K562 (cell line): ENCODE data around the gene A4GALT. TPM values are rescaled to one million over a fixed set of nuclear protein-coding genes. Genes with fewer than 3 reads are reported as not detected.

Source experiments
- ATAC-seq: fragments of 200-7000 bp; cut with Tn5 transposase; 3 replicates; pipeline ENCODE4 v1.9.1; 2020; ENCODE audit warnings: moderate library complexity
- BruUV-seq: library from RNA; stranded (reverse); fragments of 400-500 nt; replicated peaks from 2 replicates; lab custom pipeline; 2021; lab: Mats Ljungman, UMichigan
- CTCF ChIA-PET: fragments of 300-600 bp; formaldehyde crosslinking; extraction: SDS; loops from one replicate; lab custom pipeline; 2021; ENCODE audit warnings: low intra/inter-chr PET ratio; lab: Yijun Ruan, JAX
- POLR2A ChIA-PET: fragments of 300-600, 350-650 bp; sonication (Branson Sonifier 250); formaldehyde crosslinking; extraction: SDS; loops from one replicate; lab custom pipeline; 2021; ENCODE audit warnings: antibody characterized with exemption, inconsistent platforms; lab: Yijun Ruan, JAX
- DNase-seq, 4 experiments: peaks; one replicate each; pipeline versions ENCODE4 v3.0.0 to v3.0.0-alpha.2; 2011 to 2018; ENCODE audit warnings: low spot score in 3 of 4, mixed read lengths in 3 of 4; ENCODE audit errors: extremely low read depth in 1 of 4
- FAIRE-seq: peaks from 2 replicates; lab custom pipeline; 2011; peaks lifted over from hg19 to GRCh38; lab: Jason Lieb, UNC
- H2AFZ ChIP-seq: 2 replicates; pipeline ENCODE4 v1.6.0; 2011; ENCODE audit warnings: low read depth, low read length, control low read depth, inconsistent platforms
- H3K27ac ChIP-seq: fragments of 200-600 bp; 3 replicates; pipeline ENCODE4 v1.8.0; 2011; ENCODE audit warnings: low read depth, mild to moderate bottlenecking, control low read depth, inconsistent platforms, low read length, moderate library complexity, mixed read lengths; ENCODE audit errors: extremely low read depth
- H3K27me3 ChIP-seq, 2 experiments: fragments of 300-600 bp in 1 of 2; 2 replicates in 1 of 2; 3 replicates in 1 of 2; pipeline versions ENCODE4 v1.6.0 to v1.8.0; 2011; ENCODE audit warnings: inconsistent platforms in 2 of 2, low read length in 2 of 2, mild to moderate bottlenecking in 1 of 2, mixed read lengths in 1 of 2, moderate library complexity in 1 of 2; ENCODE audit not compliant: control insufficient read depth in 2 of 2, insufficient read depth in 2 of 2
- H3K36me3 ChIP-seq: fragments of 300-600 bp; 3 replicates; pipeline ENCODE4 v1.8.0; 2011; ENCODE audit warnings: mild to moderate bottlenecking, low read length, inconsistent platforms; ENCODE audit not compliant: control insufficient read depth, insufficient read depth
- H3K4me1 ChIP-seq, 2 experiments: fragments of 200-600 bp in 1 of 2; replicated peaks in 1 of 2; 2 replicates in 1 of 2; 3 replicates in 1 of 2; pipeline versions ENCODE4 v1.5.1 to v1.8.0; 2011; ENCODE audit warnings: inconsistent platforms in 2 of 2, low read length in 2 of 2, mild to moderate bottlenecking in 1 of 2, mixed read lengths in 1 of 2, moderate library complexity in 1 of 2; ENCODE audit not compliant: control insufficient read depth in 2 of 2, insufficient read depth in 2 of 2
- H3K4me2 ChIP-seq: 2 replicates; pipeline ENCODE4 v1.6.1; 2011; ENCODE audit warnings: low read length, control low read depth, inconsistent platforms, mixed read lengths; ENCODE audit not compliant: insufficient read depth
- H3K4me3 ChIP-seq: fragments of 200-600 bp; sonication (generic), shearing (Covaris generic); 2 replicates; pipeline ENCODE4 v1.5.1; 2016; ENCODE audit warnings: control low read depth, inconsistent platforms
- H3K79me2 ChIP-seq: fragments of 200-600 bp; 3 replicates; pipeline ENCODE4 v1.8.0; 2011; ENCODE audit warnings: low read length, inconsistent platforms; ENCODE audit not compliant: control insufficient read depth, insufficient read depth
- H3K9ac ChIP-seq, 2 experiments: 2 replicates each; pipeline versions ENCODE4 v1.6.0 to v1.6.1; 2011; ENCODE audit warnings: low read depth in 2 of 2, low read length in 2 of 2, control low read depth in 1 of 2, inconsistent platforms in 1 of 2, mild to moderate bottlenecking in 1 of 2, mixed read lengths in 1 of 2; ENCODE audit not compliant: insufficient read depth in 1 of 2
- H3K9me1 ChIP-seq: one replicate; pipeline ENCODE4 v1.6.0; 2011; ENCODE audit warnings: inconsistent platforms, mild to moderate bottlenecking, low read length, moderate library complexity; ENCODE audit not compliant: control insufficient read depth, insufficient read depth
- H3K9me3 ChIP-seq: replicated peaks from 2 replicates; pipeline ENCODE4 v1.5.1; 2011; ENCODE audit warnings: low read depth, low read length, inconsistent platforms; ENCODE audit not compliant: control insufficient read depth, insufficient read depth
- H4K20me1 ChIP-seq: replicated peaks from 2 replicates; pipeline ENCODE4 v1.6.1; 2011; ENCODE audit warnings: low read length, inconsistent platforms, mixed read lengths; ENCODE audit not compliant: control insufficient read depth, insufficient read depth
- ARID1B ChIP-seq: fragments of 450-650 bp; IDR thresholded peaks from 2 replicates; pipeline ENCODE4 v1.6.1; 2016; ENCODE audit warnings: antibody characterized with exemption, mild to moderate bottlenecking, inconsistent platforms
- ATF7 ChIP-seq: fragments of 450-650 bp; IDR thresholded peaks from 2 replicates; pipeline ENCODE4 v1.7.1; 2014; ENCODE audit warnings: mild to moderate bottlenecking, moderate library complexity
- CREM ChIP-seq: IDR thresholded peaks from 2 replicates; pipeline ENCODE4 v1.6.1; 2014; ENCODE audit warnings: antibody characterized with exemption, low read depth
- CSDE1 ChIP-seq, 2 experiments: fragments of 450-650 bp; IDR thresholded peaks; 2 replicates each; pipeline ENCODE4 v1.6.1; 2016; ENCODE audit warnings: mild to moderate bottlenecking in 1 of 2
- GABPA ChIP-seq: fragments of 200-800 bp; sonication (Bioruptor generic); conservative IDR thresholded peaks from 2 replicates; pipeline ENCODE4 v1.6.1; 2016; ENCODE audit warnings: low read depth, missing genetic modification characterization, missing compliant biosample characterization
- GTF2A2 ChIP-seq: IDR thresholded peaks from 2 replicates; pipeline ENCODE4 v1.6.1; 2016; ENCODE audit warnings: mild to moderate bottlenecking, missing genetic modification characterization, missing compliant biosample characterization
- HDAC8 ChIP-seq: fragments of 450-650 bp; IDR thresholded peaks from 2 replicates; pipeline ENCODE4 v1.6.1; 2016; ENCODE audit warnings: mild to moderate bottlenecking, missing genetic modification characterization, moderate library complexity, missing compliant biosample characterization
- HMG20A ChIP-seq: fragments of 450-650 bp; formaldehyde crosslinking; conservative IDR thresholded peaks from 2 replicates; pipeline ENCODE4 v1.4.0; 2020; ENCODE audit warnings: mild to moderate bottlenecking, mixed read lengths
- HMG20B ChIP-seq: fragments of 250-450 bp; sonication (Bioruptor Pico); IDR thresholded peaks from 2 replicates; pipeline ENCODE4 v1.5.0; 2021; ENCODE audit warnings: mild to moderate bottlenecking
- NEUROD1 ChIP-seq: fragments of 150-350 bp; IDR thresholded peaks from 2 replicates; pipeline ENCODE4 v1.6.1; 2014; ENCODE audit warnings: borderline replicate concordance, low read length, low read depth; ENCODE audit not compliant: partially characterized antibody
- SPI1 ChIP-seq: IDR thresholded peaks from 2 replicates; pipeline ENCODE4 v1.6.1; 2011; ENCODE audit warnings: low read depth, low read length, control low read depth, borderline replicate concordance
- XRCC5 ChIP-seq: fragments of 200-400 bp; formaldehyde crosslinking; IDR thresholded peaks from 2 replicates; pipeline ENCODE4 v1.6.1; 2017; ENCODE audit warnings: low read depth, mild to moderate bottlenecking, low read length
- ZNF143 ChIP-seq: sonication (generic); formaldehyde crosslinking; IDR thresholded peaks from 2 replicates; pipeline ENCODE4 v1.9.0; 2022; ENCODE audit warnings: mild to moderate bottlenecking, missing genetic modification reagents
- ZZZ3 ChIP-seq: fragments of 450-650 bp; IDR thresholded peaks from 2 replicates; pipeline ENCODE4 v1.6.1; 2016; ENCODE audit warnings: antibody characterized with exemption, mild to moderate bottlenecking, moderate library complexity
- WGBS: fragments of 100-300 bp; shearing (Covaris generic); methylation state at CpG from one replicate; pipeline ENCODE4 v1.1.6; 2016; ENCODE audit warnings: low coverage, mixed read lengths; ENCODE audit not compliant: insufficient coverage; ENCODE audit errors: missing lambda C conversion rate; 5-methylcytosine and 5-hydroxymethylcytosine counted together
- in situ Hi-C: fragments of 300-500 bp; cut with MboI; formaldehyde crosslinking; loops from 4 replicates; pipeline ENCODE4 v1.15.0; 2018; ENCODE audit warnings: inconsistent platforms, mixed read lengths
- intact Hi-C: fragments of 100-400 bp; cut with micrococcal nuclease; formaldehyde crosslinking; loops from 2 replicates; pipeline ENCODE4 v1.14.2; 2022
- polyA plus RNA-seq, 8 experiments: library from polyadenylated mRNA; depleted of rRNA in 4 of 8; stranded (reverse) in 5 of 8; unstranded in 3 of 8; fragments of >200 nt; fragmentation: Nextera tagmentation in 2 of 8; fragmentation: Illumina TruSeq in 1 of 8; extraction: Ambion mirVana in 2 of 8; extraction: Trizol in 1 of 8; gene quantifications; 2 replicates each; pipeline versions ENCODE4 v1.2.1 to v1.2.3, GENCODE V29; 2011 to 2014; ENCODE audit warnings: inconsistent platforms in 1 of 8, missing spikeins in 1 of 8
- total RNA-seq, 7 experiments: library from RNA; depleted of rRNA in 6 of 7; stranded (reverse); fragments of >200 nt in 6 of 7; fragmentation: Illumina TruSeq in 2 of 7; extraction: Trizol in 2 of 7; gene quantifications; 2 replicates each; pipeline versions ENCODE4 v1.2.1 to v1.2.3, GENCODE V29; 2011 to 2021; ENCODE audit warnings: low replicate concordance in 1 of 7
- TF ChIP-seq, protein P1 (sequence below): fragments of 450-650 bp; formaldehyde crosslinking; IDR thresholded peaks from 2 replicates; pipeline ENCODE4 v1.4.0; 2022; ENCODE audit warnings: missing genetic modification characterization
- TF ChIP-seq, protein P2 (sequence below): IDR thresholded peaks from 2 replicates; pipeline ENCODE4 v1.6.1; 2012; ENCODE audit warnings: low read depth, low read length, improper control_type of control experiment, borderline replicate concordance
- TF ChIP-seq, protein P3 (sequence below): fragments of 250-450 bp; sonication (Bioruptor Pico); IDR thresholded peaks from 2 replicates; pipeline ENCODE4 v1.4.0; 2020; ENCODE audit warnings: mild to moderate bottlenecking, moderate library complexity

The A4GALT gene
- total and polyA plus RNA-seq, 9 of the 15 experiments (the other 6 are each of a cell fraction or from before 2014, with no cell fraction given): 0.07 to 0.11 TPM; not detected in 7

DNA sequence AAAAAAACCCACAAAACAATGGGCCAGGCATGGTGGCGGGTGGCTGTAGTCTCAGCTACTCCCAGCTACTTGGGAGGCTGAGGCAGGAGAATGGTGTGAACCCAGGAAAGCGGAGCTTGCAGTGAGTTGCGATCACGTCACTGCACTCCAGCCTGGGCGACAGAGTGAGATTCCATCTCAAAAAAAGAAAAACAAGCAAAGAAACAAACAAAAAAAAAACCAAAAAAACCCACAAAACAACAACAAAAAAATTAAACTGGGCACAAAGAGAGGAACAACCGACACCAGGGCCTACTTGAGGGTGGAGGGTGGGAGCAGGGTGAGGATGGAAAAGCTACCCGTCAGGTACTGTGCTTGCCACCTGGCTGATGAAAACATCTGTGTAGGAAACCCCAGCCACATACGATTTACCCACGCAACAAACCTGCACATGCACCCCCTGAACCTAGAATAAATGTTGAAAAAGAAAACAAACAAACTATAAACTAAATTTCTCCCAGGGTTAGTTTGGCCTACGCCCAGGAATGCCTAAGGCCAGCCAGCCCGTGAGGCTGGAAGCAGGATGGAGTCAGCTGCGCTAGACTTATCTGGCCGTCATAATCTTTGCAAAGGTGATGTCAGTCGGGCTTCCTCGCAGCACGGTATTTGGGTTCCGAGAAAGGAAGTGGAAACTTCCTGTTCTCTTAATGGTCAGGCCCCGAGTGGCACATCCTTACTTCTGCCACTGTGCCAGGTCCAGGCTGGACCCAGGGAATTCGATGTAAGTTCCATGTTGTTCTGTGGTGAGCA, 49.6 kb downstream of the A4GALT start:
- Histone ChIP-seq H3K9ac (no peak overlapping the region), H3K27ac (no peak overlapping the region), H3K4me3 (no peak overlapping the region), H3K36me3 (no peaks in the 10 kb centered on the region), H3K79me2 (no peaks in the 10 kb centered on the region), H2AFZ (no peak overlapping the region), H3K4me1 (no peaks in the 10 kb centered on the region; a peak in 1 of 5 replicates), H4K20me1 (no peaks in the 10 kb centered on the region), H3K4me2 (no peak overlapping the region), H3K27me3 (no peaks in the 10 kb centered on the region), H3K9me1 (no peaks in the 10 kb centered on the region), H3K9me3 (no peaks in the 10 kb centered on the region)
- no peak for ATAC-seq
- in situ Hi-C loops: no loop called here
- BruUV-seq: no TSS peak
- intact Hi-C loops: no loop called here
- ChIA-PET POLR2A (interaction anchor here (2.4 kb wide), 1 partner anchor 13 kb away, joined by 7 read pairs; no protein-coding TSS in a partner anchor), CTCF (no interaction called here)
- 19% methylated on average over 16 of the region's 19 CpGs for WGBS
- DNase-seq: no peak
- FAIRE-seq: no peak
- TF ChIP-seq ARID1B (0 out of 2 replicates have a peak, but pooled peaks have one; percentile 10), ZZZ3 (no peak), ATF7 (peak; percentile 49), HMG20A (CRISPR knock-in tag) (no peak), CSDE1 (IDR thresholded peaks at IDR 0.05) (no peak), GTF2A2 (no peak), HDAC8 (no peak), CREM (no peak), HMG20B (CRISPR knock-in tag) (no peak), GABPA (0 out of 2 replicates have a peak, but pooled peaks have one; percentile 27), NEUROD1 (no peak), XRCC5 (no peak), SPI1 (peak; percentile 54; the same call in 1 of the 2 replicates), ZNF143 (CRISPR knock-in tag) (no peak)
- TF ChIP-seq, protein P1, sequence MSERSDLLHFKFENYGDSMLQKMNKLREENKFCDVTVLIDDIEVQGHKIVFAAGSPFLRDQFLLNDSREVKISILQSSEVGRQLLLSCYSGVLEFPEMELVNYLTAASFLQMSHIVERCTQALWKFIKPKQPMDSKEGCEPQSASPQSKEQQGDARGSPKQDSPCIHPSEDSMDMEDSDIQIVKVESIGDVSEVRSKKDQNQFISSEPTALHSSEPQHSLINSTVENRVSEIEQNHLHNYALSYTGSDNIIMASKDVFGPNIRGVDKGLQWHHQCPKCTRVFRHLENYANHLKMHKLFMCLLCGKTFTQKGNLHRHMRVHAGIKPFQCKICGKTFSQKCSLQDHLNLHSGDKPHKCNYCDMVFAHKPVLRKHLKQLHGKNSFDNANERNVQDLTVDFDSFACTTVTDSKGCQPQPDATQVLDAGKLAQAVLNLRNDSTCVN (CRISPR knock-in tag): no peak
- TF ChIP-seq, protein P2, sequence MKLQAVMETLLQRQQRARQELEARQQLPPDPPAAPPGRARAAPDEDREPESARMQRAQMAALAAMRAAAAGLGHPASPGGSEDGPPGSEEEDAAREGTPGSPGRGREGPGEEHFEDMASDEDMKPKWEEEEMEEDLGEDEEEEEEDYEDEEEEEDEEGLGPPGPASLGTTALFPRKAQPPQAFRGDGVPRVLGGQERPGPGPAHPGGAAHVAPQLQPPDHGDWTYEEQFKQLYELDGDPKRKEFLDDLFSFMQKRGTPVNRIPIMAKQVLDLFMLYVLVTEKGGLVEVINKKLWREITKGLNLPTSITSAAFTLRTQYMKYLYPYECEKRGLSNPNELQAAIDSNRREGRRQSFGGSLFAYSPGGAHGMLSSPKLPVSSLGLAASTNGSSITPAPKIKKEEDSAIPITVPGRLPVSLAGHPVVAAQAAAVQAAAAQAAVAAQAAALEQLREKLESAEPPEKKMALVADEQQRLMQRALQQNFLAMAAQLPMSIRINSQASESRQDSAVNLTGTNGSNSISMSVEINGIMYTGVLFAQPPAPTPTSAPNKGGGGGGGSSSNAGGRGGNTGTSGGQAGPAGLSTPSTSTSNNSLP: no peak
- TF ChIP-seq, protein P3, sequence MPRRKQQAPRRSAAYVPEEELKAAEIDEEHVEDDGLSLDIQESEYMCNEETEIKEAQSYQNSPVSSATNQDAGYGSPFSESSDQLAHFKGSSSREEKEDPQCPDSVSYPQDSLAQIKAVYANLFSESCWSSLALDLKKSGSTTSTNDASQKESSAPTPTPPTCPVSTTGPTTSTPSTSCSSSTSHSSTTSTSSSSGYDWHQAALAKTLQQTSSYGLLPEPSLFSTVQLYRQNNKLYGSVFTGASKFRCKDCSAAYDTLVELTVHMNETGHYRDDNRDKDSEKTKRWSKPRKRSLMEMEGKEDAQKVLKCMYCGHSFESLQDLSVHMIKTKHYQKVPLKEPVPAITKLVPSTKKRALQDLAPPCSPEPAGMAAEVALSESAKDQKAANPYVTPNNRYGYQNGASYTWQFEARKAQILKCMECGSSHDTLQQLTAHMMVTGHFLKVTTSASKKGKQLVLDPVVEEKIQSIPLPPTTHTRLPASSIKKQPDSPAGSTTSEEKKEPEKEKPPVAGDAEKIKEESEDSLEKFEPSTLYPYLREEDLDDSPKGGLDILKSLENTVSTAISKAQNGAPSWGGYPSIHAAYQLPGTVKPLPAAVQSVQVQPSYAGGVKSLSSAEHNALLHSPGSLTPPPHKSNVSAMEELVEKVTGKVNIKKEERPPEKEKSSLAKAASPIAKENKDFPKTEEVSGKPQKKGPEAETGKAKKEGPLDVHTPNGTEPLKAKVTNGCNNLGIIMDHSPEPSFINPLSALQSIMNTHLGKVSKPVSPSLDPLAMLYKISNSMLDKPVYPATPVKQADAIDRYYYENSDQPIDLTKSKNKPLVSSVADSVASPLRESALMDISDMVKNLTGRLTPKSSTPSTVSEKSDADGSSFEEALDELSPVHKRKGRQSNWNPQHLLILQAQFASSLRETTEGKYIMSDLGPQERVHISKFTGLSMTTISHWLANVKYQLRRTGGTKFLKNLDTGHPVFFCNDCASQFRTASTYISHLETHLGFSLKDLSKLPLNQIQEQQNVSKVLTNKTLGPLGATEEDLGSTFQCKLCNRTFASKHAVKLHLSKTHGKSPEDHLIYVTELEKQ (CRISPR knock-in tag): no peak
